Astrocyte of the spinal cord (primary cell): ENCODE results near the gene HGS.
A peak's percentile ranks its signal among the peaks of the same experiment; 100 is the strongest.

Experiments
- DNase-seq: peaks from one replicate; pipeline ENCODE4 v3.0.0; 2011; ENCODE audit warnings: low read depth, low spot score
- H3K4me3 ChIP-seq: 2 replicates; pipeline ENCODE4 v1.5.1; 2011; ENCODE audit warnings: low read depth, mild to moderate bottlenecking, low read length, moderate library complexity
- CTCF ChIP-seq: IDR thresholded peaks from 2 replicates; pipeline ENCODE4 v1.5.1; 2012; ENCODE audit warnings: low read depth, mild to moderate bottlenecking, low read length, inconsistent platforms
- in situ Hi-C: cut with HindIII; loops from 2 replicates; pipeline ENCODE4 v1.10.0; 2017; ENCODE audit warnings: low sequenced_read_pairs

The HGS gene

GRCh38 chr17:81648707-81649085, 35.1 kb upstream of the HGS start:
- in situ Hi-C loops: no loop called here
- H3K4me3 ChIP-seq: no peak overlapping the region
- no peak for DNase-seq
- TF ChIP-seq CTCF: no peak

GRCh38 chr17:81650951-81651350, 32.9 kb upstream of the HGS start:
- in situ Hi-C loops: no loop called here
- no peak for TF ChIP-seq CTCF
- no peak overlapping the region for H3K4me3 ChIP-seq
- no peak for DNase-seq

GRCh38 chr17:81651692-81652091, 32.1 kb upstream of the HGS start:
- in situ Hi-C loops: no loop called here
- H3K4me3 ChIP-seq: no peak overlapping the region
- DNase-seq: peak; percentile 88
- no peak for TF ChIP-seq CTCF

GRCh38 chr17:81652906-81653771, 30.7 kb upstream of the HGS start:
- no peak overlapping the region for H3K4me3 ChIP-seq
- TF ChIP-seq CTCF: no peak
- in situ Hi-C loops: no loop called here
- DNase-seq: no peak

- no peak for DNase-seq
- H3K4me3 ChIP-seq: no peak overlapping the region
- in situ Hi-C loops: no loop called here
- no peak for TF ChIP-seq CTCF
Measured at GRCh38 chr17:81655378-81656117, 28.3 kb upstream of the HGS start.

- no peak for TF ChIP-seq CTCF
- DNase-seq: no peak
- H3K4me3 ChIP-seq: no peak within 1 kb of the TSS
- in situ Hi-C loops: no loop called here
Measured at GRCh38 chr17:81656118-81656743, 27.6 kb upstream of the HGS start, which contains the start of gene PDE6G. TSS of gene PDE6G (minus strand) at chr17:81656542. CDS start at chr17:81653305, 3,237 bp downstream.
